Measurements from ENCODE around the gene ZNF710. TPM values are rescaled to one million over a fixed set of nuclear protein-coding genes. Genes with fewer than 3 reads are reported as not detected.

The ZNF710 gene
- total and polyA plus RNA-seq, 9 of the 15 experiments (the other 6 are each of a cell fraction or from before 2014, with no cell fraction given) = 0.56 to 14.2 (median 5.2) TPM

GRCh38 chr15:90022345-90022744, 21.2 kb downstream of the ZNF710 start:
- H3K4me1 ChIP-seq (replicated peaks in 1 of 2; ENCODE audit: control insufficient read depth in 2 of 2, insufficient read depth in 2 of 2, low read length in 2 of 2) = peaks cover 0 to 11% of the 10 kb centered on the region in 2 experiments; a peak in 3 of 5 replicates
- BruUV-seq (replicated peaks) = no TSS peak
- WGBS (ENCODE audit: insufficient coverage, low coverage, missing lambda C conversion rate) = 60% methylated on average over 6 of the region's 6 CpGs
- H3K4me3 ChIP-seq = no peak overlapping the region
- in situ Hi-C loops (cut with MboI) = no loop called here
- ChIA-PET CTCF (ENCODE audit: low intra/inter-chr PET ratio) (no interaction called here), POLR2A (interaction anchor here (0.9 kb wide), 1 partner anchor 11 kb away, joined by 3 read pairs; no protein-coding TSS in a partner anchor)
- H3K36me3 ChIP-seq (ENCODE audit: control insufficient read depth, insufficient read depth, low read length) = no peaks in the 10 kb centered on the region
- H3K27ac ChIP-seq (ENCODE audit: extremely low read depth, low read depth, low read length) = no peak overlapping the region
- no peaks in the 10 kb centered on the region; the same call in 1 of the 2 replicates for H4K20me1 ChIP-seq (replicated peaks; ENCODE audit: control insufficient read depth, insufficient read depth, low read length)
- no peaks in the 10 kb centered on the region for H3K79me2 ChIP-seq (ENCODE audit: control insufficient read depth, insufficient read depth, low read length)
- TF ChIP-seq HSF4 (CRISPR knock-in tag; IDR thresholded peaks at IDR 0.05; ENCODE audit: borderline replicate concordance) (no peak), ZNF408 (CRISPR knock-in tag; IDR thresholded peaks at IDR 0.05; ENCODE audit: low read depth) (no peak), TEAD4 (IDR thresholded peaks at IDR 0.05; ENCODE audit: low read length) (no peak), TEAD4 (CRISPR knock-in tag; IDR thresholded peaks at IDR 0.05; ENCODE audit: borderline replicate concordance) (no peak)
- no peak overlapping the region for H2AFZ ChIP-seq (ENCODE audit: low read depth, low read length)
- H3K9me1 ChIP-seq (ENCODE audit: control insufficient read depth, insufficient read depth, low read length) = no peaks in the 10 kb centered on the region
- H3K9me3 ChIP-seq (replicated peaks; ENCODE audit: control insufficient read depth, insufficient read depth, low read depth, low read length) = no peaks in the 10 kb centered on the region
- no peak for DNase-seq (ENCODE audit: extremely low read depth in 1 of 4, low spot score in 3 of 4)
- intact Hi-C loops (cut with micrococcal nuclease) = no loop called here
- FAIRE-seq = no peak
- no peaks in the 10 kb centered on the region for H3K27me3 ChIP-seq (ENCODE audit: control insufficient read depth in 2 of 2, insufficient read depth in 2 of 2, low read length in 2 of 2)
- H3K4me2 ChIP-seq (ENCODE audit: insufficient read depth, low read length) = no peak overlapping the region
- no peak overlapping the region for H3K9ac ChIP-seq (ENCODE audit: insufficient read depth in 1 of 2, low read depth in 2 of 2, low read length in 2 of 2)
- no peak for ATAC-seq

GRCh38 chr15:90022905-90023700, 22.0 kb downstream of the ZNF710 start:
- TF ChIP-seq ZNF24 (IDR thresholded peaks at IDR 0.05) (no peak), BCOR (IDR thresholded peaks at IDR 0.05) (0 out of 2 replicates have a peak, but pooled peaks have one; percentile 26), NR2F6 (CRISPR knock-in tag; IDR thresholded peaks at IDR 0.05) (no peak), BRD4 (IDR thresholded peaks at IDR 0.05) (no peak), RCOR1 (IDR thresholded peaks at IDR 0.05; ENCODE audit: borderline replicate concordance in 1 of 2, low read depth in 2 of 2, low read length in 2 of 2) (0 out of 4 replicates have a peak, but pooled peaks of 1 of the 2 experiments have one; percentile 8), ZNF561 (CRISPR knock-in tag; conservative IDR thresholded peaks at IDR 0.05) (no peak), GTF2E2 (tag; IDR thresholded peaks at IDR 0.05) (no peak), SREBF1 (IDR thresholded peaks at IDR 0.05; ENCODE audit: borderline replicate concordance, low read depth, low read length) (no peak), RBM25 (IDR thresholded peaks at IDR 0.05; ENCODE audit: low read depth, low read length, severe bottlenecking) (peak; percentile 54), ZNF175 (CRISPR knock-in tag; IDR thresholded peaks at IDR 0.05; ENCODE audit: low read depth) (no peak), ADNP (tag; IDR thresholded peaks at IDR 0.05) (peak; percentile 54; the same call in 1 of the 2 replicates), ZNF124 (CRISPR knock-in tag; IDR thresholded peaks at IDR 0.05) (no peak)
- BruUV-seq (replicated peaks) = no TSS peak
- Histone ChIP-seq H3K4me2 (ENCODE audit: insufficient read depth, low read length) (no peak overlapping the region), H3K27ac (ENCODE audit: extremely low read depth, low read depth, low read length) (no peak overlapping the region), H4K20me1 (replicated peaks; ENCODE audit: control insufficient read depth, insufficient read depth, low read length) (no peaks in the 10 kb centered on the region; the same call in 1 of the 2 replicates), H3K9me1 (ENCODE audit: control insufficient read depth, insufficient read depth, low read length) (no peaks in the 10 kb centered on the region), H3K4me1 (replicated peaks in 1 of 2; ENCODE audit: control insufficient read depth in 2 of 2, insufficient read depth in 2 of 2, low read length in 2 of 2) (peaks cover 0 to 11% of the 10 kb centered on the region in 2 experiments; a peak in 3 of 5 replicates), H3K9ac (ENCODE audit: insufficient read depth in 1 of 2, low read depth in 2 of 2, low read length in 2 of 2) (no peak overlapping the region; a peak in 1 of 4 replicates), H3K9me3 (replicated peaks; ENCODE audit: control insufficient read depth, insufficient read depth, low read depth, low read length) (no peaks in the 10 kb centered on the region), H3K79me2 (ENCODE audit: control insufficient read depth, insufficient read depth, low read length) (no peaks in the 10 kb centered on the region), H3K27me3 (ENCODE audit: control insufficient read depth in 2 of 2, insufficient read depth in 2 of 2, low read length in 2 of 2) (no peaks in the 10 kb centered on the region), H2AFZ (ENCODE audit: low read depth, low read length) (no peak overlapping the region), H3K36me3 (ENCODE audit: control insufficient read depth, insufficient read depth, low read length) (no peaks in the 10 kb centered on the region), H3K4me3 (no peak overlapping the region)
- CTCF ChIA-PET (ENCODE audit: low intra/inter-chr PET ratio) = no interaction called here
- in situ Hi-C loops (cut with MboI) = no loop called here
- FAIRE-seq (no peak), ATAC-seq (no peak), DNase-seq (ENCODE audit: extremely low read depth in 1 of 4, low spot score in 3 of 4) (no peak)
- POLR2A ChIA-PET = interaction anchor here (0.6 to 0.9 kb wide), 5 partner anchors 8 to 18 kb away, joined by 3 to 6 read pairs (median 3); no protein-coding TSS in a partner anchor
- WGBS (ENCODE audit: insufficient coverage, low coverage, missing lambda C conversion rate) = 72% methylated on average over 6 of the region's 6 CpGs
- intact Hi-C loops (cut with micrococcal nuclease) = no loop called here

All from K562 (cell line).